ENCODE measurements around the gene NCR1. TPM values are rescaled to one million over a fixed set of nuclear protein-coding genes. Genes with fewer than 3 reads are reported as not detected.
"Not testable (repeated sequence)": the region's sequence is repeated elsewhere in the genome, so short reads cannot be mapped to it uniquely, and the experiment has no call there.

The NCR1 gene, protein sequence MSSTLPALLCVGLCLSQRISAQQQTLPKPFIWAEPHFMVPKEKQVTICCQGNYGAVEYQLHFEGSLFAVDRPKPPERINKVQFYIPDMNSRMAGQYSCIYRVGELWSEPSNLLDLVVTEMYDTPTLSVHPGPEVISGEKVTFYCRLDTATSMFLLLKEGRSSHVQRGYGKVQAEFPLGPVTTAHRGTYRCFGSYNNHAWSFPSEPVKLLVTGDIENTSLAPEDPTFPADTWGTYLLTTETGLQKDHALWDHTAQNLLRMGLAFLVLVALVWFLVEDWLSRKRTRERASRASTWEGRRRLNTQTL
- under 1 TPM; 0.26 to 0.47 TPM for total RNA-seq

DNA sequence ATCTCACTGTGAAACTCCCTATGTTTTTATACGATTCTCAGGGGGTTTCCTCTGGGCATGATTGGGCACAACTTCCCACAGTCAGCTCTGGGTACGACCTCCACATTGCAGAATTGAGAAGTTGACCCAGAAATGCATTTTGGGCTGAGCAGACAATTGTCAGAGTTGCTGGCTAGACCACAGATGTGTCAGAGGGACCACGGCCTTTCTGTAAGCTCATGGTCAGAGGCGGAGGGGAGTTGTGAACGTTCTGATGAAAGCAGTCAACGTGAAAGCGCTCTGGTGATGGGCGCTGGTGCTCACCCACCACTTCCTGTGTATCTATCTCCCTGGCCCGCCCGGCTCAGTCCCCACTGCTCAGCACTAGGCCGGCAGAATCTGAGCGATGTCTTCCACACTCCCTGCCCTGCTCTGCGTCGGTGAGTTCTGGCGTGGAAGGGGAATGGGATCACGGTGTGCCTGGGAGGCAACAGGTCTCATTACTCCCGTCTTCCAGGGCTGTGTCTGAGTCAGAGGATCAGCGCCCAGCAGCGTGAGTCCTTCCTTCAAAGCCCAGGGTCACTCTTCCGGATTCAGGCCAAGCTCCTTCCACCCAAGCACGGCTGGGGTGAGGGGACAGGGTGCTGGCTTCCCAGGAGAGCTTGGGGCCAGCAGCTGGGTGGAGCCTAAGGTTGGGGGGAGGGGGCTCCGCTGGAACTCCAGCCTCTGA, at the start of gene NCR1:
NCR1 (plus strand) TSS at position 346 of the 709 bp plus-strand sequence; CDS start at position 386, 40 bp downstream.
- H3K27me3 Mint-ChIP-seq (ENCODE audit: low read depth), result peaks cover 11% of the 10 kb centered on the region
- no peaks in the 10 kb centered on the region for H3K9me3 Mint-ChIP-seq (ENCODE audit: insufficient read depth)
- ATAC-seq, result peak; percentile 33
- no peak within 1 kb of the TSS for H3K4me3 Mint-ChIP-seq
- H3K36me3 Mint-ChIP-seq (ENCODE audit: low read depth), result no peaks in the 10 kb centered on the region
- H3K27ac Mint-ChIP-seq, result peak within 1 kb of the TSS; percentile 30
- peaks cover 6% of the 10 kb centered on the region for H3K4me1 Mint-ChIP-seq (ENCODE audit: low read depth)
- peak; percentile 26 for DNase-seq
- ChIA-PET CTCF (no interaction called here), POLR2A (no interaction called here)

DNA sequence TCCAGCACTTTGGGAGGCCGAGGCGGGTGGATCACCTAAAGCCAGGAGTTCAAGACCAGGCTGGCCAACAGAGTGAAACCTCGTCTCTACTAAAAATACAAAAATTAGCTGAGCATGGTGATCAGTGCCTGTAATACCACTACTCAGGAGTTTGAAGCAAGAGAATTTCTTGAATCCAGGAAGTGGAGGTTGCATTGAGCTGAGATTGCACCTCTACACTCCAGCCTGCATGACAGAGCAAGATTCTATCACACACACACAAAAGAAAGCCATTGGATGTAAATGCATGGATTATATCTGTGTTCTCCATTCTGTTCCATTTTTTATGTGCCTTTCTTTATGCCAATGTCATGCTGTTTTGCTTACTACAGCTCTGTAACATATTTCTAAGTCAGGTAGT, 47.5 kb upstream of the NCR1 start:
- H3K4me1 Mint-ChIP-seq (ENCODE audit: low read depth); CTCF ChIA-PET; H3K9me3 Mint-ChIP-seq (ENCODE audit: insufficient read depth); ATAC-seq; H3K4me3 Mint-ChIP-seq; H3K27ac Mint-ChIP-seq; DNase-seq; H3K36me3 Mint-ChIP-seq (ENCODE audit: low read depth); POLR2A ChIA-PET: not testable (repeated sequence)
- H3K27me3 Mint-ChIP-seq (ENCODE audit: low read depth), result peaks cover 12% of the 10 kb centered on the region

DNA sequence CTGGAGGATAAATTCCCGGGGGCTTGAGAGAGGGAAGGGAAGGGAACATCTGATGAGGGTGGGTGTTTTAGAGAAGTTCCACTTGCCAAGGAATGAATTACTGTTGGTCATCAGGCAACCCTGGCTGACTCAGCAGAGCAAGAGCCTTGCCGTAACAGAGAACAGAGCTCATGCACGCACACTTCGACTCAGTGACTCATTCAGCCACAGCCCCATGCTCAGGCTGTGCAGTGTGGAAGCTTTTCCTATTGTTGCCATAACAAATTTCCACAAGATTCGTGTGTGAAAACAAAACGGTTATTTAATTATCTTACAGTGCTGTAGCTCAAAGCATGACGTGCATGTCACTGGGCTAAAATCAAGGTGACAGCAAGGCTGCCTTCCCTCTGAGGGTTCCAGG, 46.5 kb upstream of the NCR1 start:
- H3K4me1 Mint-ChIP-seq (ENCODE audit: low read depth); H3K36me3 Mint-ChIP-seq (ENCODE audit: low read depth); ATAC-seq; DNase-seq; CTCF ChIA-PET; H3K9me3 Mint-ChIP-seq (ENCODE audit: insufficient read depth); H3K4me3 Mint-ChIP-seq; H3K27ac Mint-ChIP-seq; POLR2A ChIA-PET: not testable (repeated sequence)
- H3K27me3 Mint-ChIP-seq (ENCODE audit: low read depth), result peaks cover 12% of the 10 kb centered on the region

DNA sequence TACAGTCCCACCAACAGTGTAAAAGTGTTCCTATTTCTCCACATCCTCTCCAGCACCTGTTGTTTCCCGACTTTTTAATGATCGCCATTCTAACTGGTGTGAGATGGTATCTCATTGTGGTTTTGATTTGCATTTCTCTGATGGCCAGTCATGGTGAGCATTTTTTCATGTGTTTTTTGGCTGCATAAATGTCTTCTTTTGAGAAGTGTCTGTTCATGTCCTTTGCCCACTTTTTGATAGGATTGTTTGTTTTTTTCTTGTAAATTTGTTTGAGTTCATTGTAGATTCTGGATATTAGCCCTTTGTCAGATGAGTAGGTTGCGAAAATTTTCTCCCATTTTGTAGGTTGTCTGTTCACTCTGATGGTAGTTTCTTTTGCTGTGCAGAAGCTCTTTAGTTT, 42.5 kb upstream of the NCR1 start:
- POLR2A ChIA-PET, ATAC-seq: not testable (repeated sequence)

DNA sequence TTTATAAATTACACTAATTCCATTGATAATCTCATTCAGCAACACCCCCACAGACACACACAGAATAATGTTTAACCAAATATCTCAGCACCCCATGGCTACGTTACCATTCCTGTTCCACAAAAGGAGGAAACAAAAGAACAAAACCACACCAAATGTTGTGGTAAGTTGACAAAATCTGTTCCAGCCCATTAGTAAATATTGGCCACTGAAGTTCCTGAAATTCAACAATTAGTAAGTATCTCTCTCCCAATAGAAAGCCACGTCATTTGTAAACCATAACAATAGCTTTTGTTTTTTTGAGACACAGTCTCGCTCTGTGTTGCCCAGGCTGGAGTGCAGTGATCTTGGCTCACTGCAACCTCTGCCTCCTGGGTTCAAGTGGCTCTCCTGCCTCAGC, 34.3 kb upstream of the NCR1 start:
- Mint-ChIP-seq H3K36me3 (ENCODE audit: low read depth) (no peaks in the 10 kb centered on the region), H3K27ac (no peak overlapping the region), H3K9me3 (ENCODE audit: insufficient read depth) (no peaks in the 10 kb centered on the region), H3K4me3 (no peak overlapping the region), H3K4me1 (ENCODE audit: low read depth) (peaks cover 8% of the 10 kb centered on the region), H3K27me3 (ENCODE audit: low read depth) (peaks cover 19% of the 10 kb centered on the region)
- POLR2A ChIA-PET, result no interaction called here
- ATAC-seq (no peak), DNase-seq (no peak)
- CTCF ChIA-PET, result interaction anchor here (1.1 kb wide), 1 partner anchor 10 kb away, joined by 4 read pairs; no protein-coding TSS in a partner anchor

More for the DNA sequence above, 42.5 kb upstream of the NCR1 start:
- H3K27me3 Mint-ChIP-seq (ENCODE audit: low read depth); H3K27ac Mint-ChIP-seq; DNase-seq; H3K4me3 Mint-ChIP-seq; H3K9me3 Mint-ChIP-seq (ENCODE audit: insufficient read depth); H3K4me1 Mint-ChIP-seq (ENCODE audit: low read depth); CTCF ChIA-PET; H3K36me3 Mint-ChIP-seq (ENCODE audit: low read depth): not testable (repeated sequence)

DNA sequence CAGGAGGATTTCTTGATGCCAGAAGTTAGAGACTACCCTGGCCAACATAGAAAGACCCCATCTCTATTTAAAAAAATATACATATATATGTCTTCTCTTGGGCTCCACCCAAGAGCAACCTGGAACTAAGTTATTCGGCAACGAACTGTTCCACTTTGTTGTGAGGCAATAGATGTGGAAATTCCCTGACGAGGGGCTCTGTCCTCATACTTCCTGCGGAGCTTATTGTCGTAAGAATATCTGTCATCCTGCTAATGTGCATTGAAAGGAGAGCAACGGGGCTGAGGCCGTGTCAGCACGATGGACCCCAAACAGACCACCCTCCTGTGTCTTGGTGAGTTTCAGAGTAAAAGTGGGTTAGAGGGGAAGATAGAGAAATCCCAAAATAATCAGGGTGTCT, 32.0 kb upstream of the NCR1 start, which contains the start of gene FCAR:
FCAR (plus strand) TSS at position 246 of the 400 bp plus-strand sequence; CDS start at position 301, 55 bp downstream.
- Mint-ChIP-seq H3K36me3 (ENCODE audit: low read depth) (no peaks in the 10 kb centered on the region), H3K27ac (no peak within 1 kb of the TSS), H3K4me1 (ENCODE audit: low read depth) (peaks cover 8% of the 10 kb centered on the region), H3K4me3 (no peak within 1 kb of the TSS), H3K9me3 (ENCODE audit: insufficient read depth) (no peaks in the 10 kb centered on the region), H3K27me3 (ENCODE audit: low read depth) (peaks cover 27% of the 10 kb centered on the region)
- ATAC-seq, result no peak
- DNase-seq, result no peak
- CTCF ChIA-PET, result no interaction called here
- POLR2A ChIA-PET, result no interaction called here

DNA sequence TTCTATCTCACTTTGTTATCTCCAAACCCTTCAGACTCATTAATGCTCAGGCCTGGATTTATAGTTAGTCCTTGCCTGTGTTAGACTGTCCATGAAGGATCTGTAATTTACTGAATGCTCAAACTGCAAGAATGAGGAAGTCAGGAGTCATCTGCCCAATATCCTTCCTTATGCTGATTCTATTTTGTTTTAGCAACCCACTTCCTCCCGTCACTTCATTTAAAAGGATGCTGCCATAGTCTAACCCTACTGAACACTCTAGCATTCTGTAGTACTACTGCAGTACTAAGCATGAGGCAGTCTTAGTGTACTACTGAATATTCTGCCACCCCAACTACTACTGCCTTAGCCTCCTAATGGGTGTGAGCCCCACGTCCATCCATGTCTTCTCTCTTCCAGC, 30.4 kb upstream of the NCR1 start:
- H3K4me3 Mint-ChIP-seq, result no peak overlapping the region
- H3K27ac Mint-ChIP-seq, result no peak overlapping the region
- no peak for ATAC-seq
- peaks cover 34% of the 10 kb centered on the region for H3K27me3 Mint-ChIP-seq (ENCODE audit: low read depth)
- CTCF ChIA-PET, result no interaction called here
- H3K36me3 Mint-ChIP-seq (ENCODE audit: low read depth), result no peaks in the 10 kb centered on the region
- no peaks in the 10 kb centered on the region for H3K9me3 Mint-ChIP-seq (ENCODE audit: insufficient read depth)
- DNase-seq, result no peak
- peaks cover 8% of the 10 kb centered on the region for H3K4me1 Mint-ChIP-seq (ENCODE audit: low read depth)
- POLR2A ChIA-PET, result no interaction called here

DNA sequence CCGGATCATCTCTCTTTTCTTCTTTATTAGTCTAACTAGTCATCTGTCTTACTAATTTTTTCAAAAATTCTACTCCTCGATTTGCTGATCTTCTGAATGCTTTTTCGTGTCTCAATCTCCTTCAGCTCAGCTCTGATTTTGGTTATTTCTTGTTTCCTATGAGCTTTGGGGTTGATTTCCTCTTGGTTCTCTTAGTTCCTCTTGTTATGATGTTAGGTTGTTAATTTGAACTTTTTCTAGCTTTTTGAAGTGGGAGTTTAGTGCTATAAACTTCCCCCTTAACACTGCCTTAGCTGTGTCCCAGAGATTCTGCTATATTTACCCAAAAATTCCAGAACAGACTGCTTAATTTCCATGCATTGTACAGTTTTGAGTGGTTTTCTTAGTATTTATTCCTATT, 28.5 kb upstream of the NCR1 start:
- Mint-ChIP-seq H3K9me3 (ENCODE audit: insufficient read depth) (no peaks in the 10 kb centered on the region), H3K4me1 (ENCODE audit: low read depth) (peaks cover 18% of the 10 kb centered on the region), H3K4me3 (no peak overlapping the region), H3K27ac (no peak overlapping the region), H3K36me3 (ENCODE audit: low read depth) (no peaks in the 10 kb centered on the region), H3K27me3 (ENCODE audit: low read depth) (peaks cover 34% of the 10 kb centered on the region)
- CTCF ChIA-PET, result no interaction called here
- no peak for DNase-seq
- no peak for ATAC-seq
- POLR2A ChIA-PET, result no interaction called here

DNA sequence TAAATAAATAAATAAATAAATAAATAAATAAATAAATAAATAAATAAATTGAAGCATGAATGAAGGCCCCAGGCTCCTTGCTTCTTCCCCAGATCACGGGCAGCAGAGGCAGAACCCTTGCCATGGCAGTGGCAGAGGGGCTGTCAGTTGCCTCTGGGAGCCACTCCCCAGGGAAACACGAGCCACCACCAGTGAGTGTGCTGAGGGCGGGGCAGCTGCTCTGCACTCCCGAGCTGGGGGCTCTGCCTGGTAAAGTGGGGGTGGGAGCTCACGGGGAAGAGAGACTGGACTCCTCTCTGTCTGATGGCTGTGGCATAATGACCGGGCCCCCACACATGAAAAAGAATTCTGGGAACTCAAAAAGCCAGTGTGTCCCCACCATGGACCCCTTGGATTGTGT, 24.1 kb upstream of the NCR1 start:
- H3K4me1 Mint-ChIP-seq (ENCODE audit: low read depth), result peaks cover 21% of the 10 kb centered on the region
- peaks cover 24% of the 10 kb centered on the region for H3K27me3 Mint-ChIP-seq (ENCODE audit: low read depth)
- ATAC-seq (no peak), DNase-seq (no peak)
- H3K27ac Mint-ChIP-seq, result no peak overlapping the region
- H3K36me3 Mint-ChIP-seq (ENCODE audit: low read depth), result no peaks in the 10 kb centered on the region
- H3K4me3 Mint-ChIP-seq, result no peak overlapping the region
- CTCF ChIA-PET, result interaction anchor here (0.7 to 2.2 kb wide), 21 partner anchors 9 to 404 kb away, joined by 3 to 13 read pairs (median 4); partner anchors contain the start of gene RDH13
- H3K9me3 Mint-ChIP-seq (ENCODE audit: insufficient read depth), result no peaks in the 10 kb centered on the region
- POLR2A ChIA-PET, result interaction anchor here (0.6 kb wide), 1 partner anchor 92 kb away, joined by 3 read pairs; no protein-coding TSS in a partner anchor

DNA sequence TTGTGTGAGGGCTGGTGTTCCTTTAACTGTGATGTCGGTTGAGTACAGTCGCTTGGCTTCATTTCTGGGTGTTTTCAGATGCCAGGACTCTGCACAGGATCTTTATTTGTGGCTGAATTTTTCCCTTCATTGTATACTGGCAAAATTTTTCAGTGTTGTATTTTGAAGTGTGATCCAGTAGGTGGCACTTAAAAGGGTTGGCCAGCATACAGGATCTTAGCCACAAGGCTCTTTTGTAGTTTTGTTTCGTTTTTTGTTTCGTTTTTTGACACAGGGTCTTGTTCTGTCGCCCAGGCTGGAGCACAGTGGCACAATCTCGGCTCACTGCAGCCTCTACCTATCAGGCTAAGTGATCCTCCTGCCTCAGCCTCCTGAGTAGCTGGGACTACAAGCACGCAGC, 23.2 kb upstream of the NCR1 start:
- DNase-seq (peak; percentile 56), ATAC-seq (peak; percentile 92)
- Mint-ChIP-seq H3K27ac (peak overlapping the region; percentile 92), H3K27me3 (ENCODE audit: low read depth) (peaks cover 17% of the 10 kb centered on the region), H3K36me3 (ENCODE audit: low read depth) (no peaks in the 10 kb centered on the region), H3K4me1 (ENCODE audit: low read depth) (peaks cover 21% of the 10 kb centered on the region), H3K9me3 (ENCODE audit: insufficient read depth) (no peaks in the 10 kb centered on the region), H3K4me3 (peak overlapping the region; percentile 65)
- CTCF ChIA-PET, result interaction anchor here (1.8 to 2.2 kb wide), 2 partner anchors 91 to 206 kb away, joined by 4 to 6 read pairs; no protein-coding TSS in a partner anchor
- POLR2A ChIA-PET, result no interaction called here

DNA sequence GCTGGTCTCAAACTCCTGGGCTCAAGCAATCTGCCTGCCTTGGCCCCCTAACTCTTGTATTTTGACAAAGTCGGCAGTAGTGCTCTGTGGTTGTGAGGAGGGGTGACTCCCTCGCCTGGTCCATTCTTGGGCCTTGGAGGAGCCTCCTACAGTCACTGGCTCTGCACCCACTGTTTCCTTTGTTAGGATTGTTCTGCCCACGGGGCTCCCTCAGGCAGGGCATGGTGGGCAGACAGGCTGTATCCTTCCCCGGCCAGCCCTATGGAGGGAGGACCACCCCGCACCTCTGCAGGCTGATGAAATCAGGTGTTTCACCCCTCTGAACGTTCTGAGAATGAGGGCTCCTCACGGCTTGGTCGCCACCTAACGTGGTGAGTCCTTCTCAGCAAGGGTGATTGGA, 22.7 kb upstream of the NCR1 start:
- ATAC-seq (no peak), DNase-seq (no peak)
- Mint-ChIP-seq H3K9me3 (ENCODE audit: insufficient read depth) (no peaks in the 10 kb centered on the region), H3K4me3 (no peak overlapping the region), H3K36me3 (ENCODE audit: low read depth) (no peaks in the 10 kb centered on the region), H3K27me3 (ENCODE audit: low read depth) (peaks cover 14% of the 10 kb centered on the region), H3K4me1 (ENCODE audit: low read depth) (peaks cover 21% of the 10 kb centered on the region), H3K27ac (peak overlapping the region; percentile 92)
- CTCF ChIA-PET, result no interaction called here
- POLR2A ChIA-PET, result no interaction called here

DNA sequence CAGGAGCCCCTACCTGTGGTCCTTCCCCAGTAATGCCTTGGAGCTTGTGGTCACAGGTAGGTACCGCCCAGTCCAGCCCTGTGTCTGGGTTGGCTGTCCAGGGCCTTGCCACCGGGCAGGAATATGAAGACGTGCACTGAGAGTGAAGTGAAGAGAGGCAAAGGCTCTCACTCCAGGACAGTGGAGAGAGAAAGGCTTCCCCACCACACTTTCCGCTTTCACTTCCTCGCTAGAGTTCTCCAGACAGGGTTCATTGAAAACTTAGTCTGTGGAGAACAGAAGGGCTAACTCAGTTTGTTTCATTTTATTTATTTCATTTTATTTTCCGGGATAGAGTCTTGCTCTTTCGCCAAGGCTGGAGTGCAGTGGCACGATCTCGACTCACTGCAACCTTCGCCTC, 17.7 kb upstream of the NCR1 start:
- peaks cover 2% of the 10 kb centered on the region for H3K27me3 Mint-ChIP-seq (ENCODE audit: low read depth)

More for the DNA sequence above, 17.7 kb upstream of the NCR1 start:
- CTCF ChIA-PET, result no interaction called here
- no peak overlapping the region for H3K27ac Mint-ChIP-seq
- peaks cover 3% of the 10 kb centered on the region for H3K4me1 Mint-ChIP-seq (ENCODE audit: low read depth)
- no peak for DNase-seq
- no peaks in the 10 kb centered on the region for H3K36me3 Mint-ChIP-seq (ENCODE audit: low read depth)
- ATAC-seq, result no peak
- POLR2A ChIA-PET, result no interaction called here
- H3K9me3 Mint-ChIP-seq (ENCODE audit: insufficient read depth), result no peaks in the 10 kb centered on the region
- H3K4me3 Mint-ChIP-seq, result no peak overlapping the region

Measured in activated CD8-positive, alpha-beta T cell treated with anti-CD3 and anti-CD28 coated beads, Interleukin-2, amount 10 ng/mL, durations not matched to agents 7 days and 5 days (primary cell).